HL-60 (cell line): Measurements from ENCODE around the gene DNAH10.

Experiments
- CTCF ChIP-seq: IDR thresholded peaks from one replicate; pipeline ENCODE4 v1.5.1; 2011; ENCODE audit warnings: low read length, control low read depth, inconsistent platforms; ENCODE audit not compliant: insufficient read depth
- GABPA ChIP-seq: IDR thresholded peaks from 2 replicates; pipeline ENCODE4 v1.6.1; 2012; ENCODE audit warnings: low read depth
- POLR2AphosphoS5 ChIP-seq: IDR thresholded peaks from 2 replicates; pipeline ENCODE4 v1.6.1; 2012; ENCODE audit warnings: low read depth
- REST ChIP-seq: IDR thresholded peaks from 2 replicates; pipeline ENCODE4 v1.6.1; 2012; ENCODE audit warnings: low read depth; ENCODE audit not compliant: insufficient replicate concordance

- TF ChIP-seq CTCF (no peak), POLR2AphosphoS5 (no peak), REST (no peak), GABPA (no peak)
These were observed 91.4 kb downstream of the DNAH10 start for GRCh38 chr12:123853396-123854070.
